K562 (cell line): Measurements from ENCODE around the gene UBR3. TPM values are rescaled to one million over a fixed set of nuclear protein-coding genes. Genes with fewer than 3 reads are reported as not detected.

ENCODE experiments used
- ELF2 ChIP-seq: fragments of 250-450 bp; sonication (Bioruptor Pico); IDR thresholded peaks from 2 replicates; pipeline ENCODE4 v1.5.0; 2021; ENCODE audit warnings: mild to moderate bottlenecking
- KLF1 ChIP-seq: fragments of 450-650 bp; IDR thresholded peaks from 2 replicates; pipeline ENCODE4 v1.6.1; 2016; ENCODE audit warnings: missing genetic modification characterization, missing compliant biosample characterization
- NONO ChIP-seq, 2 experiments: fragments of 200-400 bp in 1 of 2; fragments of 450-650 bp in 1 of 2; formaldehyde crosslinking in 1 of 2; IDR thresholded peaks; 2 replicates each; pipeline ENCODE4 v1.6.1; 2017; ENCODE audit warnings: low read depth in 2 of 2, mild to moderate bottlenecking in 2 of 2, moderate library complexity in 2 of 2, low read length in 1 of 2
- TAF9B ChIP-seq: fragments of 450-650 bp; IDR thresholded peaks from 2 replicates; pipeline ENCODE4 v1.6.1; 2018; ENCODE audit warnings: mild to moderate bottlenecking; ENCODE audit not compliant: partially characterized antibody
- polyA plus RNA-seq, 8 experiments: library from polyadenylated mRNA; depleted of rRNA in 4 of 8; stranded (reverse) in 5 of 8; unstranded in 3 of 8; fragments of >200 nt; fragmentation: Nextera tagmentation in 2 of 8; fragmentation: Illumina TruSeq in 1 of 8; extraction: Ambion mirVana in 2 of 8; extraction: Trizol in 1 of 8; gene quantifications; 2 replicates each; pipeline versions ENCODE4 v1.2.1 to v1.2.3, GENCODE V29; 2011 to 2014; ENCODE audit warnings: inconsistent platforms in 1 of 8, missing spikeins in 1 of 8
- total RNA-seq, 7 experiments: library from RNA; depleted of rRNA in 6 of 7; stranded (reverse); fragments of >200 nt in 6 of 7; fragmentation: Illumina TruSeq in 2 of 7; extraction: Trizol in 2 of 7; gene quantifications; 2 replicates each; pipeline versions ENCODE4 v1.2.1 to v1.2.3, GENCODE V29; 2011 to 2021; ENCODE audit warnings: low replicate concordance in 1 of 7
- TF ChIP-seq, protein P1 (sequence below), 2 experiments: fragments of 450-650 bp in 1 of 2; sonication (generic) in 1 of 2; formaldehyde crosslinking in 1 of 2; IDR thresholded peaks; 2 replicates each; pipeline versions ENCODE4 v1.7.1 to v1.9.0; 2016 to 2022; ENCODE audit warnings: inconsistent platforms in 1 of 2, mild to moderate bottlenecking in 1 of 2, missing genetic modification reagents in 1 of 2
- TF ChIP-seq, protein P2 (sequence below): fragments of 200-800 bp; sonication (Bioruptor generic); IDR thresholded peaks from 2 replicates; pipeline ENCODE4 v1.6.1; 2016; ENCODE audit warnings: missing genetic modification characterization, missing compliant biosample characterization
- TF ChIP-seq, protein P3 (sequence below): sonication (generic); formaldehyde crosslinking; IDR thresholded peaks from 2 replicates; pipeline ENCODE4 v1.8.1; 2023; ENCODE audit warnings: mild to moderate bottlenecking, missing genetic modification reagents
- TF ChIP-seq, protein P4 (sequence below): sonication (generic); formaldehyde crosslinking; IDR thresholded peaks from 2 replicates; pipeline ENCODE4 v1.8.1; 2023; ENCODE audit warnings: mild to moderate bottlenecking, missing genetic modification reagents, moderate library complexity

Gene UBR3
- total and polyA plus RNA-seq, 9 of the 15 experiments (the other 6 are each of a cell fraction or from before 2014, with no cell fraction given) = 14.4 to 63.5 (median 40.4) TPM

DNA sequence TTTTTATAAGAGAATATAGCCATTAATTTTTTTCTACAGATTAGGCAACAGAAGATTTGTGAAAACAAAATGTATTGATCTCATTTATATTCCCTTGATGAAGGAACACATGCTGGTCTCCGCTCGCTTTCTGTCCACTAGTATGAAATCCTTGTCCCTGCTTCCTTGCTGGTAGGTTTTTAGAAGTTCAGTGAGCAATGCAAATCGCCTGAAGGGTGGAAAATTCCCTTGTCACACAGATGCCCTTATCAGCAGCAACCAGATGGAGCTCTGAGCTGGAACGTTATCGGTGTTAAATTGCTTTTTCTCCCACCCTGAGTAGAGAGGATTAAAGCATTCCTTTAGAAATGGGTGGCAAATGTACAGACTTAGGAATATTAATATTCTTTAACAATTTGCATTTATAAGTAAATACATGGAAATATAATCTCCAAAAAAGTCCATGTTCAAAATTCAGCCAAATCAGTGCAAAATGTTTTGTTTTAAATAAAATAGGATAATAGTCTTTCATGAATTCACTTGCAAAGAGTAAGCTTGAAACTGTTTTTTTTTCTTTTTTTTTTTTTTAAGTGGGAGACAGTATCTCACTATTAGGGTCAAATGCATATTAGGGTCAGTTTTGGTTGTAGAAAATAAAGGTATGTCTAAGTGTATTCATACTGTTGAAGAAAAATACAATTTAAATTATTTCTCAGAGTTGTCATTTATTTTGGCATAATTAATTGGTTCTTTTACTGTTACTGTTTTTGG lies 186.7 kb downstream of the UBR3 start (continued):
- TF ChIP-seq, protein P1, sequence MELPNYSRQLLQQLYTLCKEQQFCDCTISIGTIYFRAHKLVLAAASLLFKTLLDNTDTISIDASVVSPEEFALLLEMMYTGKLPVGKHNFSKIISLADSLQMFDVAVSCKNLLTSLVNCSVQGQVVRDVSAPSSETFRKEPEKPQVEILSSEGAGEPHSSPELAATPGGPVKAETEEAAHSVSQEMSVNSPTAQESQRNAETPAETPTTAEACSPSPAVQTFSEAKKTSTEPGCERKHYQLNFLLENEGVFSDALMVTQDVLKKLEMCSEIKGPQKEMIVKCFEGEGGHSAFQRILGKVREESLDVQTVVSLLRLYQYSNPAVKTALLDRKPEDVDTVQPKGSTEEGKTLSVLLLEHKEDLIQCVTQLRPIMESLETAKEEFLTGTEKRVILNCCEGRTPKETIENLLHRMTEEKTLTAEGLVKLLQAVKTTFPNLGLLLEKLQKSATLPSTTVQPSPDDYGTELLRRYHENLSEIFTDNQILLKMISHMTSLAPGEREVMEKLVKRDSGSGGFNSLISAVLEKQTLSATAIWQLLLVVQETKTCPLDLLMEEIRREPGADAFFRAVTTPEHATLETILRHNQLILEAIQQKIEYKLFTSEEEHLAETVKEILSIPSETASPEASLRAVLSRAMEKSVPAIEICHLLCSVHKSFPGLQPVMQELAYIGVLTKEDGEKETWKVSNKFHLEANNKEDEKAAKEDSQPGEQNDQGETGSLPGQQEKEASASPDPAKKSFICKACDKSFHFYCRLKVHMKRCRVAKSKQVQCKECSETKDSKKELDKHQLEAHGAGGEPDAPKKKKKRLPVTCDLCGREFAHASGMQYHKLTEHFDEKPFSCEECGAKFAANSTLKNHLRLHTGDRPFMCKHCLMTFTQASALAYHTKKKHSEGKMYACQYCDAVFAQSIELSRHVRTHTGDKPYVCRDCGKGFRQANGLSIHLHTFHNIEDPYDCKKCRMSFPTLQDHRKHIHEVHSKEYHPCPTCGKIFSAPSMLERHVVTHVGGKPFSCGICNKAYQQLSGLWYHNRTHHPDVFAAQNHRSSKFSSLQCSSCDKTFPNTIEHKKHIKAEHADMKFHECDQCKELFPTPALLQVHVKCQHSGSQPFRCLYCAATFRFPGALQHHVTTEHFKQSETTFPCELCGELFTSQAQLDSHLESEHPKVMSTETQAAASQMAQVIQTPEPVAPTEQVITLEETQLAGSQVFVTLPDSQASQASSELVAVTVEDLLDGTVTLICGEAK (IDR thresholded peaks at IDR 0.05) = no peak
- TF ChIP-seq, protein P1 (CRISPR knock-in tag; IDR thresholded peaks at IDR 0.05) = no peak
- TF ChIP-seq NONO (IDR thresholded peaks at IDR 0.05; ENCODE audit: low read depth in 2 of 2, low read length in 1 of 2) (no peak; a peak in 1 of 4 replicates), TAF9B (peak; percentile 39), ELF2 (no peak), KLF1 (no peak)
- TF ChIP-seq, protein P2, sequence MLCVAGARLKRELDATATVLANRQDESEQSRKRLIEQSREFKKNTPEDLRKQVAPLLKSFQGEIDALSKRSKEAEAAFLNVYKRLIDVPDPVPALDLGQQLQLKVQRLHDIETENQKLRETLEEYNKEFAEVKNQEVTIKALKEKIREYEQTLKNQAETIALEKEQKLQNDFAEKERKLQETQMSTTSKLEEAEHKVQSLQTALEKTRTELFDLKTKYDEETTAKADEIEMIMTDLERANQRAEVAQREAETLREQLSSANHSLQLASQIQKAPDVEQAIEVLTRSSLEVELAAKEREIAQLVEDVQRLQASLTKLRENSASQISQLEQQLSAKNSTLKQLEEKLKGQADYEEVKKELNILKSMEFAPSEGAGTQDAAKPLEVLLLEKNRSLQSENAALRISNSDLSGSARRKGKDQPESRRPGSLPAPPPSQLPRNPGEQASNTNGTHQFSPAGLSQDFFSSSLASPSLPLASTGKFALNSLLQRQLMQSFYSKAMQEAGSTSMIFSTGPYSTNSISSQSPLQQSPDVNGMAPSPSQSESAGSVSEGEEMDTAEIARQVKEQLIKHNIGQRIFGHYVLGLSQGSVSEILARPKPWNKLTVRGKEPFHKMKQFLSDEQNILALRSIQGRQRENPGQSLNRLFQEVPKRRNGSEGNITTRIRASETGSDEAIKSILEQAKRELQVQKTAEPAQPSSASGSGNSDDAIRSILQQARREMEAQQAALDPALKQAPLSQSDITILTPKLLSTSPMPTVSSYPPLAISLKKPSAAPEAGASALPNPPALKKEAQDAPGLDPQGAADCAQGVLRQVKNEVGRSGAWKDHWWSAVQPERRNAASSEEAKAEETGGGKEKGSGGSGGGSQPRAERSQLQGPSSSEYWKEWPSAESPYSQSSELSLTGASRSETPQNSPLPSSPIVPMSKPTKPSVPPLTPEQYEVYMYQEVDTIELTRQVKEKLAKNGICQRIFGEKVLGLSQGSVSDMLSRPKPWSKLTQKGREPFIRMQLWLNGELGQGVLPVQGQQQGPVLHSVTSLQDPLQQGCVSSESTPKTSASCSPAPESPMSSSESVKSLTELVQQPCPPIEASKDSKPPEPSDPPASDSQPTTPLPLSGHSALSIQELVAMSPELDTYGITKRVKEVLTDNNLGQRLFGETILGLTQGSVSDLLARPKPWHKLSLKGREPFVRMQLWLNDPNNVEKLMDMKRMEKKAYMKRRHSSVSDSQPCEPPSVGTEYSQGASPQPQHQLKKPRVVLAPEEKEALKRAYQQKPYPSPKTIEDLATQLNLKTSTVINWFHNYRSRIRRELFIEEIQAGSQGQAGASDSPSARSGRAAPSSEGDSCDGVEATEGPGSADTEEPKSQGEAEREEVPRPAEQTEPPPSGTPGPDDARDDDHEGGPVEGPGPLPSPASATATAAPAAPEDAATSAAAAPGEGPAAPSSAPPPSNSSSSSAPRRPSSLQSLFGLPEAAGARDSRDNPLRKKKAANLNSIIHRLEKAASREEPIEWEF (CRISPR knock-in tag) = no peak
- TF ChIP-seq, protein P3, sequence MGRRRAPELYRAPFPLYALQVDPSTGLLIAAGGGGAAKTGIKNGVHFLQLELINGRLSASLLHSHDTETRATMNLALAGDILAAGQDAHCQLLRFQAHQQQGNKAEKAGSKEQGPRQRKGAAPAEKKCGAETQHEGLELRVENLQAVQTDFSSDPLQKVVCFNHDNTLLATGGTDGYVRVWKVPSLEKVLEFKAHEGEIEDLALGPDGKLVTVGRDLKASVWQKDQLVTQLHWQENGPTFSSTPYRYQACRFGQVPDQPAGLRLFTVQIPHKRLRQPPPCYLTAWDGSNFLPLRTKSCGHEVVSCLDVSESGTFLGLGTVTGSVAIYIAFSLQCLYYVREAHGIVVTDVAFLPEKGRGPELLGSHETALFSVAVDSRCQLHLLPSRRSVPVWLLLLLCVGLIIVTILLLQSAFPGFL (CRISPR knock-in tag) = no peak
- TF ChIP-seq, protein P4, sequence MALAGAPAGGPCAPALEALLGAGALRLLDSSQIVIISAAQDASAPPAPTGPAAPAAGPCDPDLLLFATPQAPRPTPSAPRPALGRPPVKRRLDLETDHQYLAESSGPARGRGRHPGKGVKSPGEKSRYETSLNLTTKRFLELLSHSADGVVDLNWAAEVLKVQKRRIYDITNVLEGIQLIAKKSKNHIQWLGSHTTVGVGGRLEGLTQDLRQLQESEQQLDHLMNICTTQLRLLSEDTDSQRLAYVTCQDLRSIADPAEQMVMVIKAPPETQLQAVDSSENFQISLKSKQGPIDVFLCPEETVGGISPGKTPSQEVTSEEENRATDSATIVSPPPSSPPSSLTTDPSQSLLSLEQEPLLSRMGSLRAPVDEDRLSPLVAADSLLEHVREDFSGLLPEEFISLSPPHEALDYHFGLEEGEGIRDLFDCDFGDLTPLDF = no peak
